GM12878 (cell line): ENCODE data around the gene HS6ST1. TPM values are rescaled to one million over a fixed set of nuclear protein-coding genes. Genes with fewer than 3 reads are reported as not detected.

Experiments used
- ATAC-seq: fragments of 200-7000 bp; cut with Tn5 transposase; 3 replicates; pipeline ENCODE4 v1.9.1; 2020; ENCODE audit warnings: mild to moderate bottlenecking, moderate library complexity
- BruUV-seq: library from RNA; stranded (reverse); fragments of 400-500 nt; replicated peaks from 2 replicates; lab custom pipeline; 2021; lab: Mats Ljungman, UMichigan
- CTCF ChIA-PET: fragments of 300-600 bp; sonication (Branson Sonifier 250); formaldehyde crosslinking; extraction: SDS; loops from one replicate; lab custom pipeline; 2021; ENCODE audit warnings: inconsistent platforms; lab: Yijun Ruan, JAX
- POLR2A ChIA-PET: fragments of 350-600 bp; formaldehyde crosslinking; extraction: SDS; loops from one replicate; lab custom pipeline; 2021; ENCODE audit warnings: inconsistent platforms; lab: Charles Lee
- RAD21 ChIA-PET: fragments of 300-600 bp; sonication (Branson Sonifier 250); formaldehyde crosslinking; loops from one replicate; lab custom pipeline; 2023; ENCODE audit warnings: antibody characterized with exemption; ENCODE audit not compliant: unreplicated experiment; lab: Charles Lee
- SMC1A ChIA-PET: fragments of 300-600 bp; sonication (Branson Sonifier 250); formaldehyde crosslinking; loops from one replicate; lab custom pipeline; 2023; ENCODE audit not compliant: unreplicated experiment, uncharacterized antibody; lab: Charles Lee
- DNase-seq: peaks from one replicate; pipeline ENCODE4 v3.0.0-alpha.2; 2011; ENCODE audit warnings: low read depth, low spot score
- FAIRE-seq: peaks from 3 replicates; lab custom pipeline; 2011; peaks lifted over from hg19 to GRCh38; lab: Jason Lieb, UNC
- H2AFZ ChIP-seq: 2 replicates; pipeline ENCODE4 v1.6.0; 2011; ENCODE audit warnings: low read depth, low read length, control low read depth; ENCODE audit not compliant: control insufficient read depth
- H3K27ac ChIP-seq: 2 replicates; pipeline ENCODE4 v1.5.1; 2011; ENCODE audit warnings: control low read depth; ENCODE audit not compliant: control insufficient read depth, insufficient read depth
- H3K27me3 ChIP-seq, 2 experiments: replicated peaks in 1 of 2; 2 replicates each; pipeline versions ENCODE4 v1.6.0 to v1.6.1; 2011; ENCODE audit warnings: low read length in 1 of 2; ENCODE audit not compliant: control insufficient read depth in 2 of 2, insufficient read depth in 2 of 2
- H3K36me3 ChIP-seq, 2 experiments: 2 replicates each; pipeline ENCODE4 v1.5.1; 2011; ENCODE audit warnings: low read length in 1 of 2; ENCODE audit not compliant: control insufficient read depth in 2 of 2, insufficient read depth in 2 of 2
- H3K4me1 ChIP-seq: 2 replicates; pipeline ENCODE4 v1.6.1; 2011; ENCODE audit warnings: mild to moderate bottlenecking, low read length, moderate library complexity, mixed read lengths; ENCODE audit not compliant: control insufficient read depth, insufficient read depth
- H3K4me2 ChIP-seq: 2 replicates; pipeline ENCODE4 v1.6.0; 2011; ENCODE audit warnings: control low read depth; ENCODE audit not compliant: control insufficient read depth, insufficient read depth
- H3K4me3 ChIP-seq: fragments of 200-600 bp; sonication (generic); 2 replicates; pipeline ENCODE4 v1.5.1; 2016
- H3K79me2 ChIP-seq: 2 replicates; pipeline ENCODE4 v1.6.0; 2011; ENCODE audit warnings: low read length; ENCODE audit not compliant: control insufficient read depth, insufficient read depth
- H3K9ac ChIP-seq: 2 replicates; pipeline ENCODE4 v1.8.0; 2011; ENCODE audit warnings: low read length, control low read depth, mixed read lengths; ENCODE audit not compliant: control insufficient read depth, insufficient read depth
- H3K9me3 ChIP-seq: replicated peaks from 3 replicates; pipeline ENCODE4 v1.5.1; 2011; ENCODE audit warnings: mild to moderate bottlenecking, low read length; ENCODE audit not compliant: control insufficient read depth, insufficient read depth
- H4K20me1 ChIP-seq: 2 replicates; pipeline ENCODE4 v1.6.0; 2011; ENCODE audit not compliant: control insufficient read depth, insufficient read depth
- GABPA ChIP-seq: IDR thresholded peaks from 2 replicates; pipeline ENCODE4 v1.6.1; 2014; ENCODE audit warnings: antibody characterized with exemption, low read depth, mild to moderate bottlenecking, inconsistent platforms
- WRNIP1 ChIP-seq: IDR thresholded peaks from 2 replicates; pipeline ENCODE4 v1.6.1; 2011; ENCODE audit warnings: low read depth, low read length, improper control_type of control experiment, borderline replicate concordance
- WGBS: methylation state at CpG from one replicate; pipeline ENCODE4 v1.1.6; 2016; ENCODE audit warnings: low lambda C conversion rate; ENCODE audit not compliant: insufficient replicate concordance, insufficient coverage; ENCODE audit errors: missing lambda C conversion rate; 5-methylcytosine and 5-hydroxymethylcytosine counted together
- in situ Hi-C: fragments of 300-500 bp; cut with MboI; formaldehyde crosslinking; loops from 9 replicates; pipeline ENCODE4 v1.14.3; 2018; ENCODE audit warnings: mixed read lengths
- intact Hi-C: fragments of 100-400 bp; cut with micrococcal nuclease; formaldehyde crosslinking; loops from one replicate; pipeline ENCODE4 v1.14.2; 2022; ENCODE audit not compliant: unreplicated experiment
- polyA plus RNA-seq, 11 experiments: library from polyadenylated mRNA; depleted of rRNA in 4 of 11; unstranded in 6 of 11; stranded (reverse) in 5 of 11; fragments of >200 nt; fragmentation: Nextera tagmentation in 4 of 11; fragmentation: Illumina TruSeq in 1 of 11; extraction: Ambion mirVana in 4 of 11; extraction: Trizol in 1 of 11; gene quantifications; 1 replicate in 1 of 11; 2 replicates in 10 of 11; pipeline versions ENCODE4 v1.2.1 to v1.2.3, GENCODE V29; 2011 to 2016; ENCODE audit warnings: inconsistent platforms in 2 of 11, missing spikeins in 2 of 11, low read depth in 1 of 11
- small RNA-seq: library from RNA; depleted of rRNA; stranded (forward); fragments of <200 nt; gene quantifications from one replicate; pipeline ENCODE3, GENCODE V24; 2014
- total RNA-seq, 4 experiments: library from RNA; depleted of rRNA in 3 of 4; stranded (reverse); fragments of >200 nt in 3 of 4; fragmentation: Illumina TruSeq in 1 of 4; extraction: Trizol in 1 of 4; gene quantifications; 2 replicates each; pipeline versions ENCODE4 v1.2.1 to v1.2.3, GENCODE V29; 2013 to 2021

Gene HS6ST1
- total and polyA plus RNA-seq, 10 of the 15 experiments (the other 5 are each of a cell fraction or from before 2014, with no cell fraction given) = 0.48 to 17.0 (median 4.7) TPM

- 36% methylated on average over 10 of the region's 10 CpGs for WGBS
- ATAC-seq = no peak
- intact Hi-C loops (no loop called here), in situ Hi-C loops (no loop called here)
- ChIA-PET CTCF (no interaction called here), POLR2A (no interaction called here), SMC1A (no interaction called here), RAD21 (no interaction called here)
- Histone ChIP-seq H3K9ac (no peak overlapping the region), H3K4me3 (no peak overlapping the region), H2AFZ (no peak overlapping the region), H3K79me2 (no peaks in the 10 kb centered on the region), H3K36me3 (no peaks in the 10 kb centered on the region), H3K4me1 (no peaks in the 10 kb centered on the region), H4K20me1 (no peaks in the 10 kb centered on the region), H3K27ac (no peak overlapping the region), H3K27me3 (no peaks in the 10 kb centered on the region; a peak in 2 of 4 replicates), H3K4me2 (no peak overlapping the region), H3K9me3 (no peaks in the 10 kb centered on the region)
- DNase-seq = no peak
- BruUV-seq = no TSS peak
- FAIRE-seq = no peak
- no peak for TF ChIP-seq GABPA
- TF ChIP-seq WRNIP1 = no peak
Observed at GRCh38 chr2:128215897-128216642, 102.6 kb downstream of the HS6ST1 start.

Small RNA genes within 50 kb of the gene (small RNA-seq; reads per million reads assigned to genes)
- gene RF00019 = not detected

Other genes starting within 250 kb of the HS6ST1 start
- gene UGGT1, start 227.7 kb downstream of the HS6ST1 start, total RNA-seq (2014; rRNA removed) = 43.9 and 49.3 TPM in 2 replicates
- gene UGGT1, start 227.7 kb downstream of the HS6ST1 start, total RNA-seq (2014; rRNA removed; fragmentation: Illumina TruSeq; extraction: Trizol) = 45.7 and 47.2 TPM in 2 replicates
- 46.7 and 49.8 TPM in 2 replicates for gene UGGT1, start 227.7 kb downstream of the HS6ST1 start, total RNA-seq (2021)
- 25.9 and 28.4 TPM in 2 replicates for gene UGGT1, start 227.7 kb downstream of the HS6ST1 start, polyA plus RNA-seq (2011; rRNA removed)
- gene UGGT1, start 227.7 kb downstream of the HS6ST1 start, polyA plus RNA-seq (2014; fragmentation: Illumina TruSeq; extraction: Trizol) = 36.1 and 38.4 TPM in 2 replicates
- 1 to 10 TPM; 4.1 to 5.9 TPM for gene UGGT1, start 227.7 kb downstream of the HS6ST1 start, polyA plus RNA-seq (2014; fragmentation: Nextera tagmentation; extraction: Ambion mirVana)
- 26.8 and 31.0 TPM in 2 replicates for gene UGGT1, start 227.7 kb downstream of the HS6ST1 start, polyA plus RNA-seq (2014; rRNA removed)
- 10 to 100 TPM; 21.0 to 23.5 TPM for gene UGGT1, start 227.7 kb downstream of the HS6ST1 start, polyA plus RNA-seq (2016; fragmentation: Nextera tagmentation; extraction: Ambion mirVana)